DLD1 (cell line): ENCODE results near the gene AP5Z1.
"Not testable (repeated sequence)": the region's sequence is repeated elsewhere in the genome, so short reads cannot be mapped to it uniquely, and the experiment has no call there.

Experiments used
- in situ Hi-C: cut with HindIII; loops from 2 replicates; pipeline ENCODE4 v1.10.0; 2017; ENCODE audit warnings: low sequenced_read_pairs

AP5Z1 gene

DNA sequence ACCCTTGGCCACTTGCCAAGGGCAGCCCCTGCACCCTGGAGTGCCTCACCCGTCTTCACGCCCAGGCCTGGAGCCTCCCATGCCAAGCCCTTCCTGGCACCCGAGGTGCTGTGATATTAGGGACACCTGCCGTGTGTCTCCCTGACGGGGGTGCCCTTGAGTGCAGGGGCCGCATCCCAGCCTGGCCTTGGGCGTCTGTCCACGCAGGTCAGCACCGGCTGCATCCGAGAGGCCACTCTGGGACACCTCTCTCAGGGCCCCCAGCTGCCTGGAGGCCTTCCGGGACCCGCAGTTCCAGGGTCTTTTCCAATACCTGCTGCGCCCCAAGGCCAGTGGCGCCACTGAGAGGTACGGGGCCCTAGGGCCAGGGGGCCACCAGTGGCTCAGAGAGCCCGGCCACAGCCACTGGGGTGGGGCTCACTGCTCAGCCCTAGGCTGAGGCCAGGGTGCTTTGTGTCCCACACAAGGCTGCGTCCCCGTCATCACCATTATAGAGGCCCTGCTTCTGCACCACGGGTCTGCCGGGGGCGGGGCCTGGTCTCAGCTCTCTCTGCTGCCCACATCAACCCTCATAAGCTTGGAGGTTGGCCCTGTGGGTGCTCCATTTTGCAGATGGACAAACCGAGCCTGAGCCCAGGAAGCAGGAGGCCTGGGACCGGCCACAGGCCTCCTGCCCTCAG, 12.7 kb downstream of the AP5Z1 start:
- in situ Hi-C loops: no loop called here

DNA sequence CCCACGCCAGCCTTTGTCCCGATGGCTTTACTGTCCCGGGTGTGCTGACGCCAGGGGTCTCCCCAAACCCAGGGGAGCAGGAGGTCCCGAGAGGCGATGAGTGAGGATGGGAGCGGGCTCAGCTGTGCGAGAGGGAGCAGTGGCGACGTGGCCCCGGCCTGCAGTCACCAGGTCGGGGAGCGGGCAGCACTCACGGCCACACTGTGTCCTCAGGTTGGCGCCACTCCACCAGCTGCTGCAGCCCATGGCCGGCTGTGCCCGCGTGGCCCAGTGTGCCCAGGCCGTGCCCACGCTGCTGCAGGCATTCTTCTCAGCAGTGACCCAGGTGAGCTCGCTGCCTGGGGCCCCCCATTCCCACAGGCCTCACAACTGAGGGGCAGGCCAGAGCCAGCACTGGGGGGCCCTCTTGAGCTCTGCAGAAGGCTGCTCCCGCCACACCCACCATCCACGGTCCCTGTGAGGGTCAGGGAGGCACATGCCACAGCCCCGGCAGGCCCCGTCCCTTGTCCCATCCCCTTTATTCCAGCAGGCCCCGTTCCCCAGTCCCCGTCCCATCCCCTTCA, 13.3 kb downstream of the AP5Z1 start:
- in situ Hi-C loops: no loop called here

DNA sequence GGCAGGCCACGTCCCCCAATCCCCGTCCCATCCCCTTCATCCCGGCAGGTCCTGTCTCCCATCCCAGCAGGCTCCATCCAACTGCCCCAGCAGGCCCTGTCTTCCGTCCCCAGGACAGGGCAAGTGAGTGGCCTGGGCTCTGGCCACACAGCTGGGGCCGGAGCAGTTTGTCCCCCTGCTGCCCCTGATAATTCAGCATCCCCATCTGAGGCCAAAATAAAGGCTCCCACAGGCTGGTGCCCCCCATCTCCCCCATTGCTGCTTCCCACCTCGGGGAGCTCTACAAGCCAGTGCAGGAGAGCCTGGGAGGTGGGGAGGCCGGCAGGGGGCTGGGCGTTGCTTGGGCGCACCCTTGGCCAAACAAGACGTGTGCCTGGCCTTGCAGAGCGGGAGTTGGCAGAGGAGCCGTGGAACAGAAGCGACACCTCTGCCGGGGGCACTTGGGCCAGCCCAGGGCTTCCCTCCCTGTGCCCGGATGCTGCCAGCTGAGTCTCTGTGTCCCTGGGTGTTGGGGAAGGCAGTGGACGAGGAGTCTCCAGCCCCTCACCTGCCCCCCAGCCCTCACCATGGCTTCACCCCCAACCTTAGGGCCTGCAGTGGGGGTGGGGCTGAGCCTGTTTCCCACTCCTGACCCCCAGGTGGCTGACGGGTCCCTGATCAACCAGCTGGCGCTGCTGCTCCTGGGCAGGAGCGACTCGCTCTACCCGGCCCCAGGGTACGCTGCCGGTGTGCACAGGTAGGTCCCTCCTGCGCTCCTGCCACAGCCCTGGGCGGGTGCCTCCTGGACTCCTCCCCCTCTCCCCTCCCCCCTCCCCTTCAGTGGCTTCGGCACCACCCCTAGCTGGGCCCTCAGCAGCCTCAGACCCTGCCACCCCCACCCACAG, 14.0 kb downstream of the AP5Z1 start:
- in situ Hi-C loops: no loop called here

DNA sequence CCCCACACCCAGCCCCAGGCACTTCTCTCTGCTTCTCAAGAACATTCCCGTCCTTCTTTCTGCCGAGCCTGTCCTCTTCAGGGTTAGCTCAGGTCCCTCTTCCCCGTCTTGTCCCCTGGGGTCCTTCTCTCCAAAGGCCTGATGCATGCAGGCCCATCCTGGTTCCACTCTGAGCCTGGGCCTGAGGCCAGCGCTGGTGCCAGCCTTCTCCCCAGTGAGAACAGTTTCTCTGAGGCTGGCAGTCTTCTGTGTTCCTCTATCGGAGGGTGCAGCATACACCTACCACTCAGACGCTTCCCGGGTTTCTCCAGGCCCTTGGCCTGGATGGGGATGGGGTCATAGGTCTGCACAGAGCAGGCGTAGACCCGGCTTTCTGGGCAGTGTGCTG, 14.6 kb downstream of the AP5Z1 start:
- in situ Hi-C loops: no loop called here

DNA sequence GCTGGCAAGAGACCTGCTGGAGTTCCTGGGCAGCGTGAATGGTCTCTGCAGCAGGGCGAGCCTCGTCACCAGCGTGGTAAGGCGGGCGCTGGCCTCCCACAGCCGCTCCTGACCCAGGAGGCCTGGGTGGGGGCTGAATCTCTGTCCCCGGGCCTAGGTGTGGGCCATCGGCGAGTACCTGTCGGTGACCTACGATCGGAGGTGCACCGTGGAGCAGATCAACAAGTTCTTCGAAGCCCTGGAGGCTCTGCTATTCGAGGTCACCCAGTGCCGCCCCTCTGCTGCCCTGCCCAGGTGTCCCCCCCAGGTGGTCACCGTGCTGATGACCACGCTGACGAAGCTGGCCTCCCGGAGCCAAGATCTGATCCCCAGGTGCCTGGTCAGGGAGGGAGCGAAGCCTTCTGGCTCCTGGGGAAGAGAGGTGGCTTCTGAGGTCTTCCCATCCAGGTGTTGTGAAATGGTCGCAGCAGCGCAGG, 15.1 kb downstream of the AP5Z1 start:
- in situ Hi-C loops: no loop called here

DNA sequence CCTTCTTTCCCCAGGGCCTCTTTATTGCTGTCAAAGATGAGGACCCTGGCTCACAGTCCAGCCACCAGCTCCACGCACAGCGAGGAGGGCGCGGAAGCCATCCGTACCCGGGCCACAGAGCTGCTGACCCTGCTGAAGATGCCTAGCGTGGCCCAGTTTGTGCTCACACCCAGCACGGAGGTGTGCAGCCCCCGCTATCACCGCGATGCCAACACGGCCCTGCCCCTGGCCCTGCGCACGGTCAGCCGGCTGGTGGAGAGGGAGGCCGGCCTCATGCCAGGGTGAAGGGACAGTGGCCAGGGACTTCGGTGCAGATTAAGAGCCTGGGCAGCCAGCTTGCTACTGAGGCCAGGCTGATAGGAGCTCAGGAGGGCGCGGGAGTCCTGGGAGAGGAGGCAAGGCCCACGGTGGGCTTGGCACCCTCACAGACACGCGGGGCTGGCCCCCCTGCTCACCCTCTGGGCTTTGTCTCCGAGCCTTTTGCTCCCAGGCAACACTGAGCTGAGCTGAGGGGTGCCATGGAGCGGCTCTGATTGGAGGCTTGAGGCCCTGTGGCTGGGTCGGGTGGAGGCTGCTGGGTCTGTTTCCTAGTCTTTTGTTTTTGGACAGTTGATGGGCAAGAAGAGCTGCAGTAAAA, 15.8 kb downstream of the AP5Z1 start:
- in situ Hi-C loops: no loop called here

DNA sequence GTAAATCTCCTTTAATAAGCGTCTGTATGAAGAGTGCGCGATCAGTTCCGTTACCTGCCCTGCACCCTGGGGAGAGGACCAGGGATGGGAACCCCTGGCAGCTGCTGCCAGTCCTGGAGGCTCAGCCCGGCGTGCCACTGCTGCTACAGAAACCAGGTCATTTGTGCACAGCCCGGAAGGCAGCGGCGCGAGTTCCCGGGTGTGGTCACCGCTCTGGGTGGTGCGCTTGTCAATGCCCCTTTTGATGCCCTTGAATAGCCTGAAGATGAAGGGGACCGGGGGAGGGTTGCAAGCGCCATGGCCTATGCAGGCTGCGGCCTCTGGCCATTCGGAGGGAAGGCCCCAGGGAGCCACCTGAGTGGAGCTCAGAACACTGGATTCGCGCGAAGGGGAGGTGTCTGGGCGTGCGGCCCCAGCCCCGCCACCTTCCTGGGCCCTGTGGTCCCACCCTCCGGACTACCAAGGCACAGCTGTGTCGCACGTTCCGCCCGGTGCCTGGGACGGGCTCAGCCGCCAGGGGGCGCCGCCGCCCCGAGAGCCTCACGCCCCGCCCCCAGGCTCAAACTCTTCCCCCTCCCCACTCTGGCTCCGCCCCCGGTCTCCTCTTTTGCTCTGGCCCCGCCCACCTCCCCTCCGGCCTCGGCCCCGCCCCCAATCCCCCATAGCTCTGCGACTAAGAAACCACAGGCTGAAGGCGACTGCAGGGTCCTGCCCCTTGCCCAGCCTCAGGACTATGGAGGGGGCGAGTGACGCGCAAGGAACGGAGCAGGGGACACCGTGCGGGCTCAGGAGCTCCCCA, 16.5 kb downstream of the AP5Z1 start:
- in situ Hi-C loops: no loop called here

DNA sequence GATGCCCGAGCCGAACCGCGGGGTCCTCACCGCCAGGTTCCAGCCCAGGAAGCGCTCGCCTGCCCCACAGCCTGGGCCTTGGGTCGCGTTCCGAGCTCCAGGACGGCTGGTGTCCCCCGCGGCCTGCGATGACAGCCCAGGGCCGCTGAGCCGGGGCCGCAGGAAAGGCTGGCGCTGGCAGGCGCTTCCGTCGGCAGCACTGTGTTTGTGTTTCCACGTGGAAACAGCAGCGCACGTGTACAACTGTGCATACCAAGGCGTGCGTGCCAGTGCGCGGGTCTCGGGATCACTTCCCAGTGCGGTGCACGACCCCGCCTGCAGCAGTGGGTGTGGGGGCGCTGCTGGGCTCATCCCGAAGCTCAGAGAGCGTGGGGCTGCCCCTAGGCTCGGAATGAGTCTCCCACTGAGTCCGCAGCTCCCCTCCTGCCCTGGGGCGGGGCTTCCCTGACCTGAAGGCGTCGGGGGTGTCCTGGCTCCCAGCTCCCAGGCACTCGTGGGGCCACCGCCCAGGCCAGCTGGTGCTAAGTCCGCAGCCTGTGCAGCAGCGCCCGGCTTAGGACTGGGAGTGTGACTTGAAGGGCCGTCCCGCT, 17.2 kb downstream of the AP5Z1 start:
- in situ Hi-C loops: no loop called here

DNA sequence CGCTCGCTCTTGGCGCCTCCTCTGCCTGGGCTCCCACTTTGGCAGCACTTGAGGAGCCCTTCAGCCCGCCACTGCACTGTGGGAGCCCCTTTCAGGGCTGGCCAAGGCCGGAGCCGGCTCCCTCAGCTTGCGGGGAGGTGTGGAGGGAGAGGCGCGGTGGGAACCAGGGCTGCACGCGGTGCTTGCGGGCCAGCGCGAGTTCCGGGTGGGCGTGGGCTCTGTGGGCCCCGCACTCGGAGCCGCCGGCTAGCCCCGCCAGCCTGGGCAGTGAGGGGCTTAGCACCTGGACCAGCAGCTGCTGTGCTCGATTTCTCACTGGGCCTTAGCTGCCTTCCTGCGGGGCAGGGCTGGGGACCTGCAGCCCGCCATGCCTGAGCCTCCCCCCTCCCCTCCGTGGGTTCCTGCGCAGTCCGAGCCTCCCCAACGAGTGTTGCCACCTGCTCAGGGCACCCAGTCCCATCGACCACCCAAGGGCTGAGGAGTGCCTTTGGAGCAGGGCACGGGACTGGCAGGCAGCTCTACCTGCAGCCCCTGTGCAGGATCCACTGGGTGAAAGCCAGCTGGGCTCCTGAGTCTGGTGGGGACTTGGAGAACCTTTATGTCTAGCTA, 18.1 kb downstream of the AP5Z1 start:
- in situ Hi-C loops: not testable (repeated sequence)

DNA sequence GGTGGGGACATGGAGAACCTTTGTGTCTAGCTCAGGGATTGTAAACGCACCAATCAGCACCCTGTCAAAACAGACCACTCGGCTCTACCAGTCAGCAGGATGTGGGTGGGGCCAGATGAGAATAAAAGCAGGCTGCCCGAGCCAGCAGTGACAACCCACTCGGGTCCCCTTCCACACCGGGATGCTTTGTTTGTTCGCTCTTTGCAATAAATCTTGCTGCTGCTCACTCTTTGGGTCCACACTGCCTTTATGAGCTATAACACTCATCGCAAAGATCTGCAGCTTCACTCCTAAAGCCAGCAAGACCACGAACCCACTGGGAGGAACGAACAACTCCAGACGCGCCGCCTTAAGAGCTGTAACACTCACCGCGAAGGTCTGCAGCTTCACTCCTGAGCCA, 18.7 kb downstream of the AP5Z1 start:
- in situ Hi-C loops: not testable (repeated sequence)

DNA sequence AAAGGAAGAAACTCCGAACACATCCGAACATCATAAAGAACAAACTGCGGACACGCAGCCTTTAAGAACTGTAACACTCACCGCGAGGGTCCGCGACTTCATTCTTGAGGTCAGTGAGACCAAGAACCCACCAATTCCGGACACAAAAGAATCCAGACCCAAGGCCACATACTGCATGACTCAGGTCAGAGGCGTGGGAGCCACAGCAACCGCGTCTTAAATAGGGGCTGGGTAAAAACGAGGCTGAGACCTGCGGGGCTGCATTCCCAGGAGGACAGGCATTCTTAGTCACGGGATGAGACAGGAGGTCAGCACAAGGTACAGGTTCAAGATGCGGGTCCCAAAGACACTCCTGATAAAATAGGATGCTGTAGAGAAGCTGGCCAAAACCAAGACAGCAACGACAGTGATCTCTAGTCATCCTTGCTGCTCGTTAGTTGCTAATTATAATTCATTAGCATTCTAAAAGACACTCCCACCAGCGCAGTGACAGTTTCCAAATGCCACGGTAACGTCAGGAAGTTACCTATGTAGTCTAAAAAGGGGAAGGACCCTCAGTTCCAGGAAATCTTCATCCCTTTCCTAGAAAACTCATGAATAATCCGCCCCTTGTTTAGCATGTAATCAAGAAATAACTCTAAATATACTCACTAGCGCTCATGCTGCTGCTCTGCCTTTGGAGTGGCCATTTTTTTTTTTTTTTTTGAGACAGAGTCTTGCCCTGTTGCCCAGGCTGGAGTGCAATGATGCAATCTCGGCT, 19.3 kb downstream of the AP5Z1 start:
- in situ Hi-C loops: no loop called here

DNA sequence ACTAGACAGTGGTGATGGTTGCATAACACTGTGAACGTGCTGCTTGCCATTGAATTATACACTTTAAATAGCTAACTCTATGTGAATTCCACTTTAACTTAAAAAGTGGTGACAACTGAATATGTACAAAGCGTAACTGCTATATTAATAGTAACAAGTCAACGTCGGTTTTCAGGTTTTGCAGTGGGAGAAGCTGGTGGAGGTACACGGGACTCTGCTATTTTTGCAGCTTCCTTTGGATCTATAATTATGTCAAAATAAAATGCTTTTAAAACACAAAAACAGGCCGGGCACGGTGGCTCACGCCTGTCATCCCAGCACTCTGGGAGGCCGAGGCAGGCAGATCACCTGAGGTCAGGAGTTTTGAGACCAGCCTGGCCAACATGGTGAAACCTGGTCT, 21.0 kb downstream of the AP5Z1 start:
- in situ Hi-C loops: no loop called here

DNA sequence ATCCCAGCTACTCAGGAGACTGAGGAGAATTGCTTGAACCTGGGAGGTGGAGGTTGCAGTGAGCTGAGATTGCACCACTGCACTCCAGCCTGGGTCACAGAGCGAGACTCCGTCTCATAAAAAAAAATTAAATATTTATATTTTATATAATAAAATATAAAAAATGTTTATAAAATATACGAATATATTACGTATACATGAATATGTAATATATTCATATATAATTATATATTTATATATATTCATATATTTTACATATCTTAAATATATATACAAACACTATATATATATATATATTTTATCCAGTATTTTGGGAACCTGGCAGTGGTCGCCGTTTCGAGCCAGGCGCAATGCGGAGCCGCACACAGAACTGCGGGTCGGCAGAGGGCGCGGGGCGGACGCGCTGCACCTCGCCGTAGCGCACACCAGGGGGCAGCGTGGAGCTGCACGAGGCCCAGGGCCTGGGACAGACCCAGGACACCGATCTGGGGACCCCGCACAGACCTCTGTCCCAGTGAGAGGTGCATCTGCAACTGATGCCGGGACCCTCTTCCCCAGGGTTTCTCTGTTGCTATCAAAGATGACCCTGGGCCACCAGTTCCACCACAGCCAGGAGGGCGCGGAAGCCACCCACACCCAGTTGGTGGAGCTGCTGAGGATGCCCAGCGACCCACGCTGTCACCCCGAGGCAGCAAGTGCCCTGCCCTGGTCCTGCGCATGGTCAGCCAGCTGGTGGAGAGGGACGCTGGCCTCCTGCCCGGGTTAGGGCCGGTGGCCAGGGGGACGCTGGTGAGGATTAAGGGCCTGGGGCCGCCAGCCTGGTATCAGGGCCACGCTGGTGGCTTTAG, 22.7 kb downstream of the AP5Z1 start:
- in situ Hi-C loops: no loop called here

DNA sequence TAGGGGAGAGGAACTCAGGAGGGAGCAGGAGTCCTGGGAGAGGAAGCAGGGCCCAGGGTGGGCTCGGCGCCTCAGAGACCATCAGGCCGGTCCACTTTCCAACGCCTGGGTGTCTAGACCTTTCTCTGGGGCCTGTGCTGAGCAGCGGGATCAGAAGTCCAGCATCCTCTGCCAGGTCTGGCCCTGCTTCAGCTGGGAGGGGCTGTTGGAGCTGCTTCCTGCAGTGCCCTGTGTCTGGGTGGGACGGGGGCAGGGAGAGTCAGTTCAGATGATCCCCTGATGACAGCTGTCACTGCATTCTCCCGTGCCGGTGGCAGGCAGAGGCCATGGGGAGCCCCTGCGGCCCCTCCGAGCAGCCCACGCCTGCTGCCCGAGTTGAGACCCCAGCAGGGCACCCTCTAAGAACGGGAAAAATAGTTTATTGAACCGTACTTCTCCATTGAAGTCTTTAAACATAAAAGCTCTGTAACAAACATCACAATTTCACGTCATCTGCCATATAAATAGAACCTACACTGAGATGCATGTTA, 23.3 kb downstream of the AP5Z1 start:
- in situ Hi-C loops: no loop called here

DNA sequence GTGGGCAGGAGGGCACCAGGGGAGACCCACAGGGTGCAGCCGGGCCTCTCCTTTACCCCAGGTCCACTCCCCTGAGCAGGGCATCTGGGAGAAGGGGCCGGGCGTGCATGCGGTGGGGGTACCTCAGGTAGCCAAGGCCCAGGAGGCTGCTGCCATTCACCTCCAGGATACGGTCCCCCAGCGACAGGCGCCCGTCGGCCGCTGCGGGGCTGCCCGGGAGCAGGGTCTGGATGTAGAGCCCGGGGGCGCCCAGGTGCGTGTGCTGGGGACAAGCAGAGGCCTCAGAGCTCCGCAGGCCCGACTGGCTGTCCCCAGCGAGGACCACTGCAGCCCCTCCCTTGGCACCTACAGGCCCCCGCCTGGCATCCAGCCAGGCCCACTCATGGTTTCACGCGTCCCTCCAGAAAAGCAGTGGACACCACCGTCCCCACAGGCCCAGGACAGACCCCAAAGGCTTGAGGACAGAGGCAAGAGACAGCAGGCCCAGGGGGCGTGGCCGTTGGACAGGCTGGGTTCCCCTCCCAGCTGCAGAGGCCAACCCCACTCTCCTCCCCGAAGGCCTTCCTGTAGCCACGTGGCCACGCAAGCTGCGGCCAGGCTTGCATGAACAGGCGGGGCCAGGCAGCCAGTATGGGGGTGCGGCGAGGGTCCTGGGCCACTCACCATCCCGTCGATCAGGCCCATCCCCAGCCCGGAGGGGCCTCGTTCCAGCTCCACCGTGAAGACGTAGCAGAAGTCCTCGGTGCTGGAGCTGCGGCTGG, 24.3 kb downstream of the AP5Z1 start:
- in situ Hi-C loops: no loop called here

DNA sequence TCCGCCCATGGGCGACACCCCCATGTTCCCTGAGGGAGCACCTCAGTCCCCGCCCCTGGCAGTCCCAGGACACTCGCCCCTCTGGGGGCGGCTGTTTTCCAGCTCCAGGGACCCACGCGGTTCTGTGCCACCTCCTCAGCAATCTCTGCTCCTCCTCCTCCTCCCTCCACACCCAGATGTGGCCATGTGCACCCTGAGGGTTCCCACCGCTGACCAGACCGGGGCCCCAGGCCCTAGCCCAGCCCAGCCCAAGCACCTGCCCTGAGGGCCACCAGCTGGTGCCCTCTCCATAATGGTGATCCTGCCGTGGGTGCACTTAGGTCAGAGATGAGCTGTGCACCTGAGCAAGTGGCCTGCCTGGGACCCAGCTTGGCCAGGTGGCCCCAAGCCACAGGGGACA, 25.1 kb downstream of the AP5Z1 start:
- in situ Hi-C loops: no loop called here
